ENCODE measurements around the gene FKBP2. TPM values are rescaled to one million over a fixed set of nuclear protein-coding genes. Genes with fewer than 3 reads are reported as not detected.

FKBP2 gene
- total and polyA plus RNA-seq, 2 of the 13 experiments (the other 11 are each of a cell fraction or from before 2014, with no cell fraction given): 30.1 to 53.3 TPM

- no peak for TF ChIP-seq ZFP1 (CRISPR knock-in tag; IDR thresholded peaks at IDR 0.05)
- TF ChIP-seq E2F1 (CRISPR knock-in tag; IDR thresholded peaks at IDR 0.05): peak; percentile 48; the same call in 1 of the 2 replicates
- TF ChIP-seq SNAPC2 (CRISPR knock-in tag; IDR thresholded peaks at IDR 0.05): peak; percentile 76; the same call in 1 of the 2 replicates
- TF ChIP-seq ZNF878 (CRISPR knock-in tag; IDR thresholded peaks at IDR 0.05): no peak
- no peak for TF ChIP-seq ISL2 (CRISPR knock-in tag; IDR thresholded peaks at IDR 0.05)
- no peak for TF ChIP-seq ZNF446 (CRISPR knock-in tag; IDR thresholded peaks at IDR 0.05)
- no peak for TF ChIP-seq MAF1 (CRISPR knock-in tag; IDR thresholded peaks at IDR 0.05; ENCODE audit: borderline replicate concordance)
- TF ChIP-seq ZNF276 (CRISPR knock-in tag; IDR thresholded peaks at IDR 0.05; ENCODE audit: low read depth): no peak
- TF ChIP-seq GATA4 (IDR thresholded peaks at IDR 0.05; ENCODE audit: borderline replicate concordance, low read depth): peak; percentile 45; the same call in 1 of the 2 replicates
- TF ChIP-seq HMGXB3 (CRISPR knock-in tag; IDR thresholded peaks at IDR 0.05; ENCODE audit: borderline replicate concordance): no peak
- TF ChIP-seq SNAPC4 (CRISPR knock-in tag; IDR thresholded peaks at IDR 0.05): 0 out of 2 replicates have a peak, but pooled peaks have one; percentile 75
- no peak for TF ChIP-seq KAT2B (IDR thresholded peaks at IDR 0.05; ENCODE audit: borderline replicate concordance, low read depth, low read length)
- no peak for TF ChIP-seq DNMT1 (CRISPR knock-in tag; IDR thresholded peaks at IDR 0.05)
- TF ChIP-seq NR2F1 (CRISPR knock-in tag; IDR thresholded peaks at IDR 0.05): no peak
- no peak for TF ChIP-seq SP5 (CRISPR knock-in tag; IDR thresholded peaks at IDR 0.05; ENCODE audit: borderline replicate concordance, low read depth)
- peak in 1 of 2 experiments; percentile 9; a peak in 1 of 4 replicates for TF ChIP-seq POLR2A (IDR thresholded peaks at IDR 0.05; ENCODE audit: insufficient read depth in 1 of 2, low read depth in 2 of 2, low read length in 2 of 2)
Measured at GRCh38 chr11:64225608-64226506, 15.0 kb upstream of the FKBP2 start, which contains the start of the genes NUDT22 and TRPT1 (continued).

All from HepG2 (cell line).